MCF 10A (cell line): Measurements from ENCODE around the gene LEPR. TPM values are rescaled to one million over a fixed set of nuclear protein-coding genes. Genes with fewer than 3 reads are reported as not detected.
A peak's percentile ranks its signal among the peaks of the same experiment; 100 is the strongest.
"Not testable (repeated sequence)": the region's sequence is repeated elsewhere in the genome, so short reads cannot be mapped to it uniquely, and the experiment has no call there.

Experiments used
- BruUV-seq: library from RNA; stranded (reverse); fragments of 400-500 nt; replicated peaks from 2 replicates; lab custom pipeline; 2021; lab: Mats Ljungman, UMichigan
- CTCF ChIA-PET: fragments of 300-600 bp; sonication (Branson Sonifier 250); formaldehyde crosslinking; extraction: SDS; loops from one replicate; lab custom pipeline; 2021; ENCODE audit warnings: antibody characterized with exemption, inconsistent platforms; lab: Yijun Ruan, JAX
- POLR2A ChIA-PET: fragments of 300-600, 350-650 bp; sonication (Branson Sonifier 250); formaldehyde crosslinking; extraction: SDS; loops from one replicate; lab custom pipeline; 2020; ENCODE audit warnings: antibody characterized with exemption, inconsistent platforms; lab: Yijun Ruan, JAX
- DNase-seq: peaks from one replicate; pipeline ENCODE4 v3.0.0-alpha.2; 2018; ENCODE audit not compliant: unreplicated experiment
- H3K27ac Mint-ChIP-seq: one replicate; pipeline ENCODE4 v1.8.0; 2022; ENCODE audit warnings: mild to moderate bottlenecking, low read depth, mixed read lengths; ENCODE audit not compliant: unreplicated experiment
- H3K27me3 Mint-ChIP-seq: one replicate; pipeline ENCODE4 v1.8.0; 2022; ENCODE audit warnings: mixed read lengths; ENCODE audit not compliant: insufficient read depth, unreplicated experiment
- H3K36me3 Mint-ChIP-seq: one replicate; pipeline ENCODE4 v1.8.0; 2022; ENCODE audit warnings: mild to moderate bottlenecking, moderate library complexity, mixed read lengths; ENCODE audit not compliant: insufficient read depth, unreplicated experiment
- H3K4me1 Mint-ChIP-seq: one replicate; pipeline ENCODE4 v1.8.0; 2022; ENCODE audit warnings: mixed read lengths; ENCODE audit not compliant: insufficient read depth, unreplicated experiment
- H3K4me3 Mint-ChIP-seq: one replicate; pipeline ENCODE4 v1.8.0; 2022; ENCODE audit warnings: mild to moderate bottlenecking, moderate library complexity, mixed read lengths; ENCODE audit not compliant: unreplicated experiment
- H3K9me3 Mint-ChIP-seq: one replicate; pipeline ENCODE4 v1.8.0; 2022; ENCODE audit warnings: mixed read lengths; ENCODE audit not compliant: unreplicated experiment
- intact Hi-C: fragments of 100-400 bp; cut with micrococcal nuclease; formaldehyde crosslinking; loops from 2 replicates; pipeline ENCODE4 v1.14.1; 2022
- total RNA-seq: library from RNA; stranded (reverse); gene quantifications from 2 replicates; pipeline ENCODE4 v1.2.3, GENCODE V29; 2022
- TF ChIP-seq, protein P1 (sequence below): fragments of 200-600 bp; IDR thresholded peaks from one replicate; pipeline ENCODE4 v1.8.0; 2022; ENCODE audit warnings: antibody characterized with exemption, mild to moderate bottlenecking; ENCODE audit not compliant: unreplicated experiment

Gene LEPR
- total RNA-seq, 1 experiment from 2014 or later: 16.6 TPM

GRCh38 chr1:65458730-65459396 is 38.4 kb downstream of the LEPR start:
- POLR2A ChIA-PET: interaction anchor here (0.6 to 2.5 kb wide), 11 partner anchors 11 to 223 kb away, joined by 3 to 12 read pairs (median 3); partner anchors contain the start of genes LEPR and LEPROT
- peaks cover 16% of the 10 kb centered on the region for H3K4me1 Mint-ChIP-seq

GRCh38 chr1:65459397-65459768 is 38.9 kb downstream of the LEPR start:
- intact Hi-C loops: no loop called here
- Mint-ChIP-seq H3K4me1 (peaks cover 16% of the 10 kb centered on the region), H3K4me3 (no peak overlapping the region), H3K27me3 (no peaks in the 10 kb centered on the region), H3K36me3 (no peaks in the 10 kb centered on the region), H3K27ac (peak overlapping the region; percentile 31), H3K9me3 (no peaks in the 10 kb centered on the region)
- TF ChIP-seq, protein P1, sequence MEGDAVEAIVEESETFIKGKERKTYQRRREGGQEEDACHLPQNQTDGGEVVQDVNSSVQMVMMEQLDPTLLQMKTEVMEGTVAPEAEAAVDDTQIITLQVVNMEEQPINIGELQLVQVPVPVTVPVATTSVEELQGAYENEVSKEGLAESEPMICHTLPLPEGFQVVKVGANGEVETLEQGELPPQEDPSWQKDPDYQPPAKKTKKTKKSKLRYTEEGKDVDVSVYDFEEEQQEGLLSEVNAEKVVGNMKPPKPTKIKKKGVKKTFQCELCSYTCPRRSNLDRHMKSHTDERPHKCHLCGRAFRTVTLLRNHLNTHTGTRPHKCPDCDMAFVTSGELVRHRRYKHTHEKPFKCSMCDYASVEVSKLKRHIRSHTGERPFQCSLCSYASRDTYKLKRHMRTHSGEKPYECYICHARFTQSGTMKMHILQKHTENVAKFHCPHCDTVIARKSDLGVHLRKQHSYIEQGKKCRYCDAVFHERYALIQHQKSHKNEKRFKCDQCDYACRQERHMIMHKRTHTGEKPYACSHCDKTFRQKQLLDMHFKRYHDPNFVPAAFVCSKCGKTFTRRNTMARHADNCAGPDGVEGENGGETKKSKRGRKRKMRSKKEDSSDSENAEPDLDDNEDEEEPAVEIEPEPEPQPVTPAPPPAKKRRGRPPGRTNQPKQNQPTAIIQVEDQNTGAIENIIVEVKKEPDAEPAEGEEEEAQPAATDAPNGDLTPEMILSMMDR: peak; percentile 54
- ChIA-PET CTCF (interaction anchor here (0.6 to 3.4 kb wide), 39 partner anchors 10 to 454 kb away, joined by 3 to 46 read pairs (median 5); partner anchors contain the start of gene DNAJC6), POLR2A (interaction anchor here (0.6 to 2.5 kb wide), 8 partner anchors 19 to 223 kb away, joined by 3 to 12 read pairs (median 3); partner anchors contain the start of genes LEPR and LEPROT)
- BruUV-seq: no TSS peak
- peak; percentile 57 for DNase-seq

More at GRCh38 chr1:65458730-65459396, 38.4 kb downstream of the LEPR start:
- no TSS peak for BruUV-seq
- no peaks in the 10 kb centered on the region for H3K9me3 Mint-ChIP-seq
- CTCF ChIA-PET: interaction anchor here (0.6 to 3.4 kb wide), 44 partner anchors 10 to 1198 kb away, joined by 3 to 46 read pairs (median 4); partner anchors contain the start of gene DNAJC6
- no peaks in the 10 kb centered on the region for H3K27me3 Mint-ChIP-seq
- H3K36me3 Mint-ChIP-seq: no peaks in the 10 kb centered on the region
- H3K27ac Mint-ChIP-seq: no peak overlapping the region
- no peak overlapping the region for H3K4me3 Mint-ChIP-seq
- TF ChIP-seq, protein P1: no peak
- intact Hi-C loops: no loop called here
- peak; percentile 63 for DNase-seq

GRCh38 chr1:65465837-65466236 is 45.4 kb downstream of the LEPR start:
- H3K4me3 Mint-ChIP-seq, BruUV-seq, H3K4me1 Mint-ChIP-seq, H3K27me3 Mint-ChIP-seq, intact Hi-C loops, H3K36me3 Mint-ChIP-seq, DNase-seq, POLR2A ChIA-PET, H3K27ac Mint-ChIP-seq: not testable (repeated sequence)
- peaks cover 16% of the 10 kb centered on the region for H3K9me3 Mint-ChIP-seq
- CTCF ChIA-PET: interaction anchor here (0.7 kb wide), 1 partner anchor 199 kb away, joined by 3 read pairs; no protein-coding TSS in a partner anchor

DNA sequence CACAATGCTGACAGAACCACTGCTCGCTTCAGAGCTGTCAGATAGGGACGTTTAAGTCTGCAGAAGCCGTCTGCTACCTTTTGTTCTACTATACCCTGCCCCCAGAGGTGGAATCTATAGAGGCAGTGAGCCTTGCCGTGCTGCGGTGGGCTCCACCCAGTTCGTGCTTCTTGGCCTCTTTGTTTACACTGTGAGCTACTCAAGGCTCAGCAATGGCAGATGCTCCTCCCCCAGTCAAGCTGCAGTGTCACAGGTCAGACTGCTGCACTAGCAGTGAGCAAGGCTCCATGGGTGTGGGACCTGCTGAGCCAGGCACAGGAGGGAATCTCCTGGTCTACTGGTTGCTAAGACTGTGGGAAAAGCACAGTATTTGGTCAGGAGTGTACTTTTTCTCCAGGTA is 47.1 kb downstream of the LEPR start:
- H3K9me3 Mint-ChIP-seq: peaks cover 16% of the 10 kb centered on the region
- intact Hi-C loops: no loop called here
- no peak overlapping the region for H3K27ac Mint-ChIP-seq
- H3K4me3 Mint-ChIP-seq: no peak overlapping the region
- TF ChIP-seq, protein P1: no peak
- no peaks in the 10 kb centered on the region for H3K4me1 Mint-ChIP-seq
- ChIA-PET CTCF (interaction anchor here (0.6 to 4.3 kb wide), 2 partner anchors 8 to 24 kb away, joined by 3 to 38 read pairs; no protein-coding TSS in a partner anchor), POLR2A (no interaction called here)
- DNase-seq: peak; percentile 29
- no TSS peak for BruUV-seq
- no peaks in the 10 kb centered on the region for H3K27me3 Mint-ChIP-seq
- no peaks in the 10 kb centered on the region for H3K36me3 Mint-ChIP-seq
